Measurements from ENCODE around the gene ACTL8.

- TF ChIP-seq CTCF (conservative IDR thresholded peaks at IDR 0.05; ENCODE audit: low read depth, low read length) (no peak), POLR2A (IDR thresholded peaks at IDR 0.05; ENCODE audit: low read depth, low read length) (no peak), ELK1 (IDR thresholded peaks at IDR 0.05; ENCODE audit: borderline replicate concordance, low read depth, low read length) (no peak), FOS (IDR thresholded peaks at IDR 0.05; ENCODE audit: low read depth, low read length) (no peak), NFE2L2 (IDR thresholded peaks at IDR 0.05; ENCODE audit: low read depth, low read length) (no peak), SMC3 (IDR thresholded peaks at IDR 0.05; ENCODE audit: low read depth, low read length) (no peak), BHLHE40 (IDR thresholded peaks at IDR 0.05; ENCODE audit: low read depth, low read length) (no peak)
These were observed 47.8 kb downstream of the ACTL8 start for GRCh38 chr1:17802945-17803344.

All from IMR-90 (cell line).